Measurements from ENCODE around the gene WASHC2A. TPM values are rescaled to one million over a fixed set of nuclear protein-coding genes. Genes with fewer than 3 reads are reported as not detected.
"Not testable (repeated sequence)": the region's sequence is repeated elsewhere in the genome, so short reads cannot be mapped to it uniquely, and the experiment has no call there.

The WASHC2A gene
- polyA plus RNA-seq, 3 donors: 10.9 to 32.9 (median 18.8) TPM

GRCh38 chr10:50174788-50175525, 107.2 kb downstream of the WASHC2A start:
- H3K4me2 ChIP-seq (replicated peaks; ENCODE audit: extremely low read depth, low read length, poor library complexity, severe bottlenecking); DNase-seq; H3K4me3 ChIP-seq (replicated peaks in 1 of 3; ENCODE audit: low read depth in 2 of 3, low read length in 3 of 3); intact Hi-C loops (cut with micrococcal nuclease); H3K27me3 ChIP-seq (ENCODE audit: control insufficient read depth in 2 of 2, insufficient read depth in 2 of 2, low read length in 2 of 2); H3K4me1 ChIP-seq (ENCODE audit: control insufficient read depth in 1 of 2, insufficient read depth in 2 of 2, low read length in 2 of 2); H3K9me3 ChIP-seq (replicated peaks in 1 of 2; ENCODE audit: control insufficient read depth in 1 of 2, insufficient read depth in 1 of 2, low read length in 2 of 2); H3K4me1 Mint-ChIP-seq; H3K27me3 Mint-ChIP-seq (ENCODE audit: low read depth in 3 of 3); H3K4me3 Mint-ChIP-seq; H2AFZ ChIP-seq (ENCODE audit: insufficient read depth, low read depth, low read length, poor library complexity, severe bottlenecking); H3K9ac ChIP-seq (ENCODE audit: insufficient read depth, low read length, poor library complexity, severe bottlenecking); H3K36me3 ChIP-seq (replicated peaks in 1 of 2; ENCODE audit: control insufficient read depth in 1 of 2, insufficient read depth in 2 of 2, low read length in 2 of 2); H3K9me3 Mint-ChIP-seq; H4K20me1 ChIP-seq (ENCODE audit: insufficient read depth, low read length); H3K27ac Mint-ChIP-seq; H3K27ac ChIP-seq (ENCODE audit: low read depth in 1 of 2, low read length in 2 of 2); H3K36me3 Mint-ChIP-seq; H3K79me2 ChIP-seq (ENCODE audit: insufficient read depth, low read length): not testable (repeated sequence)
- no CpG with 5 or more reads among the region's 3 CpGs for WGBS (ENCODE audit: insufficient coverage)

Other genes with a start within 250 kb of the WASHC2A start
- 1 to 10 TPM; 6.3 to 8.0 (median 7.5) TPM for gene PARG, start 125.9 kb upstream of the WASHC2A start, polyA plus RNA-seq
- 10 to 100 TPM in 1 of 3 donors, 1 to 10 TPM in 2; 6.6 to 15.6 (median 6.6) TPM for gene TIMM23B, start 125.9 kb upstream of the WASHC2A start, polyA plus RNA-seq
- gene AGAP6, start 79.5 kb upstream of the WASHC2A start, polyA plus RNA-seq: 10 to 100 TPM in 1 of 3 donors, under 1 TPM in 2; 0.31 to 37.6 (median 0.65) TPM
- not detected for gene ASAH2, start 183.6 kb downstream of the WASHC2A start, polyA plus RNA-seq

Data from CD14-positive monocyte (primary cell).